HEK293 (cell line): ENCODE measurements around the gene PTX4.

Source experiments
- CTCF ChIP-seq: fragments of 450-650 bp; formaldehyde crosslinking; IDR thresholded peaks from 2 replicates; pipeline ENCODE4 v1.5.1; 2016; ENCODE audit warnings: missing biosample characterization, missing genetic modification characterization
- HIC1 ChIP-seq: fragments of 450-650 bp; formaldehyde crosslinking; IDR thresholded peaks from 2 replicates; pipeline ENCODE4 v1.5.1; 2016; ENCODE audit warnings: missing biosample characterization, missing genetic modification characterization
- HOXA7 ChIP-seq: sonication (generic); formaldehyde crosslinking; IDR thresholded peaks from 2 replicates; pipeline ENCODE4 v1.8.1; 2022; ENCODE audit warnings: missing genetic modification reagents, borderline replicate concordance
- MZF1 ChIP-seq: fragments of 450-650 bp; formaldehyde crosslinking; IDR thresholded peaks from 2 replicates; pipeline ENCODE4 v1.5.1; 2017; ENCODE audit warnings: missing biosample characterization, missing genetic modification characterization, borderline replicate concordance
- PRDM2 ChIP-seq: fragments of 450-650 bp; formaldehyde crosslinking; IDR thresholded peaks from 2 replicates; pipeline ENCODE4 v1.5.1; 2016; ENCODE audit warnings: missing biosample characterization, missing genetic modification characterization, borderline replicate concordance
- SALL2 ChIP-seq: fragments of 450-650 bp; formaldehyde crosslinking; IDR thresholded peaks from 2 replicates; pipeline ENCODE4 v1.5.0; 2017; ENCODE audit warnings: missing biosample characterization, mild to moderate bottlenecking, missing genetic modification characterization, borderline replicate concordance
- SP7 ChIP-seq: fragments of 450-650 bp; formaldehyde crosslinking; IDR thresholded peaks from 2 replicates; pipeline ENCODE4 v1.5.1; 2016; ENCODE audit warnings: missing biosample characterization, missing genetic modification characterization
- ZBTB1 ChIP-seq: fragments of 450-650 bp; formaldehyde crosslinking; IDR thresholded peaks from 2 replicates; pipeline ENCODE4 v1.5.1; 2016; ENCODE audit warnings: missing biosample characterization, missing genetic modification characterization
- ZNF184 ChIP-seq: fragments of 450-650 bp; IDR thresholded peaks from 2 replicates; pipeline ENCODE4 v1.5.1; 2018; ENCODE audit warnings: missing biosample characterization, mild to moderate bottlenecking, missing genetic modification characterization
- ZNF24 ChIP-seq: fragments of 450-650 bp; formaldehyde crosslinking; IDR thresholded peaks from 2 replicates; pipeline ENCODE4 v1.5.1; 2016; ENCODE audit warnings: missing biosample characterization, missing genetic modification characterization
- ZNF26 ChIP-seq: fragments of 450-650 bp; formaldehyde crosslinking; IDR thresholded peaks from 2 replicates; pipeline ENCODE4 v1.5.1; 2016; ENCODE audit warnings: missing biosample characterization, missing genetic modification characterization
- ZNF292 ChIP-seq: fragments of 450-650 bp; formaldehyde crosslinking; IDR thresholded peaks from 2 replicates; pipeline ENCODE4 v1.5.1; 2016; ENCODE audit warnings: low read depth, missing biosample characterization, missing genetic modification characterization, borderline replicate concordance
- ZNF76 ChIP-seq: fragments of 450-650 bp; formaldehyde crosslinking; IDR thresholded peaks from 2 replicates; pipeline ENCODE4; 2016; ENCODE audit warnings: low read depth, missing biosample characterization, missing genetic modification characterization, borderline replicate concordance
- ZSCAN5A ChIP-seq: fragments of 450-650 bp; formaldehyde crosslinking; IDR thresholded peaks from 2 replicates; pipeline ENCODE4 v1.5.1; 2016; ENCODE audit warnings: missing biosample characterization, missing genetic modification characterization

- TF ChIP-seq CTCF (tag by site-specific recombination) (no peak), SP7 (tag by site-specific recombination) (no peak), ZNF184 (no peak), ZNF26 (tag by site-specific recombination) (no peak), PRDM2 (tag by site-specific recombination) (no peak), MZF1 (tag by site-specific recombination) (no peak), ZNF24 (tag by site-specific recombination) (no peak), ZBTB1 (no peak), SALL2 (tag by site-specific recombination) (no peak), ZSCAN5A (tag by site-specific recombination) (no peak), HOXA7 (no peak), HIC1 (tag by site-specific recombination) (no peak), ZNF292 (no peak), ZNF76 (tag by site-specific recombination) (no peak)
These were observed 44.0 kb upstream of the PTX4 start for GRCh38 chr16:1532771-1533170.
